RCC 7860 (cell line): ENCODE data around the gene NEU4.
"Not testable (repeated sequence)": the region's sequence is repeated elsewhere in the genome, so short reads cannot be mapped to it uniquely, and the experiment has no call there.

Source experiments
- DNase-seq: peaks from one replicate; pipeline ENCODE4 v3.0.0-alpha.2; 2015; ENCODE audit warnings: low spot score
- FAIRE-seq: peaks from 2 replicates; lab custom pipeline; 2012; peaks lifted over from hg19 to GRCh38; lab: Jason Lieb, UNC

The NEU4 gene

GRCh38 chr2:241812730-241813643, 4.0 kb downstream of the NEU4 start:
- FAIRE-seq (no peak), DNase-seq (no peak)

GRCh38 chr2:241813644-241814392, 4.8 kb downstream of the NEU4 start:
- no peak for FAIRE-seq
- DNase-seq = no peak

GRCh38 chr2:241814393-241814642, 5.3 kb downstream of the NEU4 start:
- DNase-seq = no peak
- FAIRE-seq = no peak

GRCh38 chr2:241814643-241815476, 5.9 kb downstream of the NEU4 start:
- FAIRE-seq (no peak), DNase-seq (no peak)

GRCh38 chr2:241815477-241816430, 6.8 kb downstream of the NEU4 start:
- no peak for DNase-seq
- FAIRE-seq = no peak

- DNase-seq = no peak
- FAIRE-seq = no peak
Observed at GRCh38 chr2:241816431-241817121, 7.6 kb downstream of the NEU4 start.

GRCh38 chr2:241817126-241817820, 8.3 kb downstream of the NEU4 start:
- no peak for FAIRE-seq
- DNase-seq = no peak

- DNase-seq, FAIRE-seq: not testable (repeated sequence)
Observed at GRCh38 chr2:241817821-241818215, 8.8 kb downstream of the NEU4 start.

GRCh38 chr2:241818229-241818942, 9.4 kb downstream of the NEU4 start:
- no peak for FAIRE-seq
- DNase-seq = no peak

GRCh38 chr2:241818943-241819270, 9.9 kb downstream of the NEU4 start:
- no peak for DNase-seq
- no peak for FAIRE-seq

- not testable (repeated sequence) for DNase-seq, FAIRE-seq
Observed at GRCh38 chr2:241819947-241820624, 11.1 kb downstream of the NEU4 start.

- FAIRE-seq = no peak
Observed at GRCh38 chr2:241820625-241821384, 11.8 kb downstream of the NEU4 start.

GRCh38 chr2:241821460-241822263, 12.7 kb downstream of the NEU4 start:
- FAIRE-seq = no peak
- DNase-seq = no peak

More at GRCh38 chr2:241820625-241821384, 11.8 kb downstream of the NEU4 start:
- DNase-seq = no peak

- DNase-seq (no peak), FAIRE-seq (no peak)
Observed at GRCh38 chr2:241822264-241822623, 13.3 kb downstream of the NEU4 start.

- FAIRE-seq, DNase-seq: not testable (repeated sequence)
Observed at GRCh38 chr2:241823531-241824437, 14.8 kb downstream of the NEU4 start.
